Measurements from ENCODE around the gene KANK3.
"Not testable (repeated sequence)": the region's sequence is repeated elsewhere in the genome, so short reads cannot be mapped to it uniquely, and the experiment has no call there.

DNA sequence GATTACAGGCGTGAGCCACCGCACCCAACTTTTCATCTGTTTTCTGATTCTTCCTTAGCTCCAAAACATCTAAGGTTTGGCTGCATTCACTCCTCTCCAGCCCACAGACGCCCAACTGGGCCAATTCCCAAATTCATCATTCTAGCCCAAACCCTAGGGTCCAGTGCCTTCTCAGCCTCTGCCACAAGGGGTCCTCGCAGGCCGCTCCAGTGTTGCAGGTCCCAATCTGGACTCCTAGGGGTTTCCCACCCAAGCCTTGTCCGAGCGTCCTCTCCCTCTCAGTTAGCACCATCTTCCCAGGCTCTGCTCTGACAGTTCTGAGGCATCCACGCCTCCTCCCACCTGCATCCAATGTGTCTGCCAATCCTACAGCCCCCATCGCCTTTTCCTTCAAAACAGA lies 66.6 kb downstream of the KANK3 start:
- TF ChIP-seq, protein P1, sequence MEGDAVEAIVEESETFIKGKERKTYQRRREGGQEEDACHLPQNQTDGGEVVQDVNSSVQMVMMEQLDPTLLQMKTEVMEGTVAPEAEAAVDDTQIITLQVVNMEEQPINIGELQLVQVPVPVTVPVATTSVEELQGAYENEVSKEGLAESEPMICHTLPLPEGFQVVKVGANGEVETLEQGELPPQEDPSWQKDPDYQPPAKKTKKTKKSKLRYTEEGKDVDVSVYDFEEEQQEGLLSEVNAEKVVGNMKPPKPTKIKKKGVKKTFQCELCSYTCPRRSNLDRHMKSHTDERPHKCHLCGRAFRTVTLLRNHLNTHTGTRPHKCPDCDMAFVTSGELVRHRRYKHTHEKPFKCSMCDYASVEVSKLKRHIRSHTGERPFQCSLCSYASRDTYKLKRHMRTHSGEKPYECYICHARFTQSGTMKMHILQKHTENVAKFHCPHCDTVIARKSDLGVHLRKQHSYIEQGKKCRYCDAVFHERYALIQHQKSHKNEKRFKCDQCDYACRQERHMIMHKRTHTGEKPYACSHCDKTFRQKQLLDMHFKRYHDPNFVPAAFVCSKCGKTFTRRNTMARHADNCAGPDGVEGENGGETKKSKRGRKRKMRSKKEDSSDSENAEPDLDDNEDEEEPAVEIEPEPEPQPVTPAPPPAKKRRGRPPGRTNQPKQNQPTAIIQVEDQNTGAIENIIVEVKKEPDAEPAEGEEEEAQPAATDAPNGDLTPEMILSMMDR (optimal IDR thresholded peaks at IDR 0.05 in 1 of 3, IDR thresholded peaks at IDR 0.05 in 1 of 3, conservative IDR thresholded peaks at IDR 0.05 in 1 of 3; ENCODE audit: extremely low read depth in 1 of 3, insufficient read depth in 2 of 3, low read length in 3 of 3): not testable (repeated sequence)
- TF ChIP-seq EZH2 (IDR thresholded peaks at IDR 0.05; ENCODE audit: low read length): not testable (repeated sequence)

Measured in keratinocyte (primary cell).